IMR-90 (cell line): ENCODE measurements around the gene OR5H6. TPM values are rescaled to one million over a fixed set of nuclear protein-coding genes. Genes with fewer than 3 reads are reported as not detected.

Experiments
- ATAC-seq: fragments of 200-7000 bp; cut with Tn5 transposase; 2 replicates; pipeline ENCODE4 v1.9.1; 2020; ENCODE audit warnings: low read depth, mild to moderate bottlenecking, moderate library complexity
- BruUV-seq: library from RNA; stranded (reverse); fragments of 400-500 nt; replicated peaks from 2 replicates; lab custom pipeline; 2021; lab: Mats Ljungman, UMichigan
- CTCF ChIA-PET: fragments of 300-600 bp; formaldehyde crosslinking; extraction: SDS; loops from one replicate; lab custom pipeline; 2021; ENCODE audit warnings: antibody characterized with exemption; lab: Yijun Ruan, JAX
- POLR2A ChIA-PET: fragments of 300-600 bp; sonication (Branson Sonifier 250); formaldehyde crosslinking; loops from one replicate; lab custom pipeline; 2022; ENCODE audit warnings: antibody characterized with exemption; ENCODE audit not compliant: unreplicated experiment; lab: Charles Lee
- DNase-seq: peaks from one replicate; pipeline ENCODE4 v3.0.0; 2013
- H2AFZ ChIP-seq: replicated peaks from 2 replicates; pipeline ENCODE3; 2013; ENCODE audit warnings: low read length, mild to moderate bottlenecking; ENCODE audit not compliant: poor library complexity
- H2AK5ac ChIP-seq: 2 replicates; pipeline ENCODE4 v1.6.1; 2013; ENCODE audit warnings: low read depth, low read length, inconsistent platforms
- H2AK9ac ChIP-seq: replicated peaks from 2 replicates; pipeline ENCODE3; 2013; ENCODE audit warnings: mild to moderate bottlenecking, low read depth, low read length, moderate library complexity; ENCODE audit not compliant: poor library complexity
- H2BK120ac ChIP-seq: 2 replicates; pipeline ENCODE4 v1.6.1; 2013; ENCODE audit warnings: low read depth, low read length, inconsistent platforms
- H2BK15ac ChIP-seq: 3 replicates; pipeline ENCODE4 v1.6.1; 2013; ENCODE audit warnings: low read depth, low read length, inconsistent platforms
- H2BK20ac ChIP-seq: 2 replicates; pipeline ENCODE4 v1.6.1; 2013; ENCODE audit warnings: low read depth, mild to moderate bottlenecking, inconsistent platforms, low read length, moderate library complexity
- H2BK5ac ChIP-seq: 2 replicates; pipeline ENCODE4 v1.6.1; 2013; ENCODE audit warnings: mild to moderate bottlenecking, low read depth, low read length, inconsistent platforms; ENCODE audit not compliant: poor library complexity, severe bottlenecking
- H3K14ac ChIP-seq: replicated peaks from 2 replicates; pipeline ENCODE4 v1.6.1; 2013; ENCODE audit warnings: low read depth, low read length, inconsistent platforms
- H3K18ac ChIP-seq: 2 replicates; pipeline ENCODE4 v1.6.1; 2013; ENCODE audit warnings: low read depth, low read length, control low read depth
- H3K23ac ChIP-seq: 2 replicates; pipeline ENCODE4 v1.6.1; 2013; ENCODE audit warnings: low read depth, low read length, inconsistent platforms
- H3K27ac ChIP-seq: 2 replicates; pipeline ENCODE4 v1.5.1; 2013; ENCODE audit warnings: mild to moderate bottlenecking, control low read depth, low read length; ENCODE audit not compliant: insufficient read depth
- H3K27me3 ChIP-seq: 2 replicates; pipeline ENCODE4 v1.6.1; 2013; ENCODE audit warnings: low read length; ENCODE audit not compliant: control insufficient read depth, insufficient read depth
- H3K36me3 ChIP-seq: 2 replicates; pipeline ENCODE4 v1.6.1; 2013; ENCODE audit warnings: low read length, mixed read lengths; ENCODE audit not compliant: control insufficient read depth, insufficient read depth
- H3K4ac ChIP-seq: 2 replicates; pipeline ENCODE4 v1.6.1; 2013; ENCODE audit warnings: low read depth, low read length, inconsistent platforms
- H3K4me1 ChIP-seq: 2 replicates; pipeline ENCODE4 v1.6.1; 2013; ENCODE audit warnings: low read length, mixed read lengths; ENCODE audit not compliant: control insufficient read depth, insufficient read depth
- H3K4me2 ChIP-seq: 2 replicates; pipeline ENCODE4 v1.6.1; 2013; ENCODE audit warnings: low read depth, mild to moderate bottlenecking, control low read depth, low read length, moderate library complexity
- H3K4me3 ChIP-seq: 2 replicates; pipeline ENCODE4 v1.5.1; 2013; ENCODE audit warnings: low read depth, mild to moderate bottlenecking, control low read depth, low read length, moderate library complexity; ENCODE audit not compliant: insufficient read depth
- H3K56ac ChIP-seq: 2 replicates; pipeline ENCODE4 v1.6.1; 2013; ENCODE audit warnings: low read length, inconsistent platforms; ENCODE audit not compliant: insufficient read depth; ENCODE audit errors: extremely low read depth
- H3K79me1 ChIP-seq, 2 experiments: 2 replicates each; pipeline ENCODE4 v1.6.1; 2013; ENCODE audit warnings: low read length in 2 of 2, inconsistent platforms in 1 of 2, low read depth in 1 of 2
- H3K9ac ChIP-seq: 2 replicates; pipeline ENCODE4 v1.6.1; 2013; ENCODE audit warnings: low read depth, low read length, control low read depth
- H3K9me1 ChIP-seq: 2 replicates; pipeline ENCODE4 v1.6.1; 2013; ENCODE audit warnings: low read length, inconsistent platforms; ENCODE audit not compliant: insufficient read depth
- H3K9me3 ChIP-seq: 2 replicates; pipeline ENCODE4 v1.6.1; 2013; ENCODE audit warnings: low read length; ENCODE audit not compliant: control insufficient read depth, insufficient read depth
- H4K20me1 ChIP-seq: 2 replicates; pipeline ENCODE4 v1.6.1; 2013; ENCODE audit warnings: low read length, inconsistent platforms; ENCODE audit not compliant: insufficient read depth
- H4K5ac ChIP-seq: 2 replicates; pipeline ENCODE4 v1.6.1; 2013; ENCODE audit warnings: mild to moderate bottlenecking, low read depth, low read length, control low read depth
- H4K8ac ChIP-seq, 2 experiments: 2 replicates each; pipeline ENCODE4 v1.6.1; 2013; ENCODE audit warnings: low read depth in 2 of 2, low read length in 2 of 2, control low read depth in 1 of 2, inconsistent platforms in 1 of 2
- H4K91ac ChIP-seq: 2 replicates; pipeline ENCODE4 v1.6.1; 2013; ENCODE audit warnings: low read depth, low read length, inconsistent platforms; ENCODE audit not compliant: insufficient read depth
- MAFK ChIP-seq: IDR thresholded peaks from 2 replicates; pipeline ENCODE4 v1.6.1; 2012; ENCODE audit warnings: low read depth, low read length, improper control_type of control experiment
- MAZ ChIP-seq: IDR thresholded peaks from 2 replicates; pipeline ENCODE4 v1.6.1; 2012; ENCODE audit warnings: low read depth, mild to moderate bottlenecking, low read length, improper control_type of control experiment, moderate library complexity, borderline replicate concordance
- MXI1 ChIP-seq: IDR thresholded peaks from 2 replicates; pipeline ENCODE4 v1.6.1; 2012; ENCODE audit warnings: low read depth, mild to moderate bottlenecking, low read length, moderate library complexity, borderline replicate concordance
- POLR2A ChIP-seq: IDR thresholded peaks from 2 replicates; pipeline ENCODE4 v1.6.1; 2012; ENCODE audit warnings: mild to moderate bottlenecking, low read depth, low read length
- RAD21 ChIP-seq: IDR thresholded peaks from 2 replicates; pipeline ENCODE4 v1.6.1; 2012; ENCODE audit warnings: low read length, improper control_type of control experiment
- RCOR1 ChIP-seq: IDR thresholded peaks from 2 replicates; pipeline ENCODE4 v1.6.1; 2012; ENCODE audit warnings: mild to moderate bottlenecking, low read length, improper control_type of control experiment; ENCODE audit not compliant: insufficient replicate concordance
- RFX5 ChIP-seq: IDR thresholded peaks from 2 replicates; pipeline ENCODE4 v1.8.0; 2012; ENCODE audit warnings: low read depth, mild to moderate bottlenecking, low read length, moderate library complexity
- SMC3 ChIP-seq: fragments of 150-350 bp; IDR thresholded peaks from 2 replicates; pipeline ENCODE4 v1.6.1; 2016; ENCODE audit warnings: low read depth, mild to moderate bottlenecking, antibody characterized with exemption, low read length, moderate library complexity
- dilution Hi-C: fragments of 300-500 bp; cut with HindIII; formaldehyde crosslinking; loops from one replicate; pipeline ENCODE4 v1.14.3; 2018; ENCODE audit warnings: low sequenced_read_pairs; ENCODE audit not compliant: unreplicated experiment
- in situ Hi-C: fragments of 300-500 bp; cut with MboI; formaldehyde crosslinking; loops from 3 replicates; pipeline ENCODE4 v1.14.3; 2019; ENCODE audit warnings: low sequenced_read_pairs, inconsistent platforms, mixed read lengths
- intact Hi-C: fragments of 100-400 bp; cut with micrococcal nuclease; formaldehyde crosslinking; loops from 2 replicates; pipeline ENCODE4 v1.10.0; 2022
- polyA plus RNA-seq, 3 experiments: library from polyadenylated mRNA; depleted of rRNA; stranded (reverse); fragments of >200 nt; gene quantifications; 2 replicates each; pipeline ENCODE4 v1.2.3, GENCODE V29; 2012; ENCODE audit warnings: low replicate concordance in 1 of 3
- total RNA-seq: library from RNA; depleted of rRNA; stranded (reverse); fragments of >200 nt; gene quantifications from 2 replicates; pipeline ENCODE4 v1.2.3, GENCODE V29; 2012
- TF ChIP-seq, protein P1 (sequence below): fragments of 150-350 bp; IDR thresholded peaks from 2 replicates; pipeline ENCODE4 v1.6.1; 2017; ENCODE audit warnings: mild to moderate bottlenecking, antibody characterized with exemption, low read length, low read depth
- TF ChIP-seq, protein P2 (sequence below): fragments of 150-350 bp; IDR thresholded peaks from 2 replicates; pipeline ENCODE4 v1.6.1; 2016; ENCODE audit warnings: low read depth, mild to moderate bottlenecking, low read length, moderate library complexity, borderline replicate concordance

OR5H6 gene
- total and polyA plus RNA-seq, 2 of the 4 experiments (the other 2 are of a cell fraction), result not detected

DNA sequence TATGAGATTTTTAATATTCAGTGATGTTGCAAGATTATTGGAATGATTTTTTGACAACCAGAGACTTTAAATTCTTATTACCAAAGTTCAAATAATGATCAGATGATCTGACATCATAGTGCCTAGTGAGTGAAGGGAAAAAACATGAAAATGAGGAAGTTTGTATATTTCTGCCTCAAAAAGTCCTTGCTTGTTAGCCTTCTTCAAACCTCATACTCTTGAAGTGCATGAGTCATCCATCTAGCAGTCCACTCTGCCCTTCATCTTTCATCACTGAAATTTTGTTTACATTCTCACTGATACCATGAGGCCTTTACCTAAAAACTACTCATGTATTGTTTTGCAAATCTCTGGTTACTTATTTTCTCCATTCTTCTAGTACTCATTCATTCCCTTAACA lies 23.9 kb upstream of the OR5H6 start:
- no peaks in the 10 kb centered on the region for H3K36me3 ChIP-seq
- H4K5ac ChIP-seq, result no peak overlapping the region
- H2AK9ac ChIP-seq, result no peak overlapping the region
- no peaks in the 10 kb centered on the region for H3K27me3 ChIP-seq
- no peaks in the 10 kb centered on the region for H3K9me3 ChIP-seq
- no peak overlapping the region for H2BK120ac ChIP-seq
- no peak overlapping the region for H3K23ac ChIP-seq
- H3K56ac ChIP-seq, result no peak overlapping the region
- in situ Hi-C loops (no loop called here), dilution Hi-C loops (no loop called here), intact Hi-C loops (no loop called here)
- H4K20me1 ChIP-seq, result no peaks in the 10 kb centered on the region
- no peak overlapping the region for H3K18ac ChIP-seq
- H2AFZ ChIP-seq, result no peak overlapping the region
- H3K79me1 ChIP-seq, result no peaks in the 10 kb centered on the region
- no peak overlapping the region for H3K14ac ChIP-seq
- no peak for DNase-seq
- H3K9ac ChIP-seq, result no peak overlapping the region
- no peak overlapping the region for H3K4me3 ChIP-seq
- ATAC-seq, result no peak
- H3K4ac ChIP-seq, result no peak overlapping the region
- H3K4me1 ChIP-seq, result no peaks in the 10 kb centered on the region
- H3K9me1 ChIP-seq, result no peaks in the 10 kb centered on the region
- no peak overlapping the region for H2BK15ac ChIP-seq
- TF ChIP-seq, protein P1, sequence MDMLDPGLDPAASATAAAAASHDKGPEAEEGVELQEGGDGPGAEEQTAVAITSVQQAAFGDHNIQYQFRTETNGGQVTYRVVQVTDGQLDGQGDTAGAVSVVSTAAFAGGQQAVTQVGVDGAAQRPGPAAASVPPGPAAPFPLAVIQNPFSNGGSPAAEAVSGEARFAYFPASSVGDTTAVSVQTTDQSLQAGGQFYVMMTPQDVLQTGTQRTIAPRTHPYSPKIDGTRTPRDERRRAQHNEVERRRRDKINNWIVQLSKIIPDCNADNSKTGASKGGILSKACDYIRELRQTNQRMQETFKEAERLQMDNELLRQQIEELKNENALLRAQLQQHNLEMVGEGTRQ, result no peak
- no peak for TF ChIP-seq RCOR1
- no peak for TF ChIP-seq MXI1
- no peak for TF ChIP-seq MAFK
- no peak for TF ChIP-seq POLR2A
- TF ChIP-seq, protein P2, sequence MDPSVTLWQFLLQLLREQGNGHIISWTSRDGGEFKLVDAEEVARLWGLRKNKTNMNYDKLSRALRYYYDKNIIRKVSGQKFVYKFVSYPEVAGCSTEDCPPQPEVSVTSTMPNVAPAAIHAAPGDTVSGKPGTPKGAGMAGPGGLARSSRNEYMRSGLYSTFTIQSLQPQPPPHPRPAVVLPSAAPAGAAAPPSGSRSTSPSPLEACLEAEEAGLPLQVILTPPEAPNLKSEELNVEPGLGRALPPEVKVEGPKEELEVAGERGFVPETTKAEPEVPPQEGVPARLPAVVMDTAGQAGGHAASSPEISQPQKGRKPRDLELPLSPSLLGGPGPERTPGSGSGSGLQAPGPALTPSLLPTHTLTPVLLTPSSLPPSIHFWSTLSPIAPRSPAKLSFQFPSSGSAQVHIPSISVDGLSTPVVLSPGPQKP, result no peak
- TF ChIP-seq RFX5, result no peak
- TF ChIP-seq SMC3, result no peak
- no peak for TF ChIP-seq RAD21
- no peak for TF ChIP-seq MAZ
- H3K4me2 ChIP-seq, result no peak overlapping the region
- H3K27ac ChIP-seq, result no peak overlapping the region
- no peak overlapping the region for H2BK5ac ChIP-seq
- no peak overlapping the region for H2AK5ac ChIP-seq
- H4K8ac ChIP-seq, result no peak overlapping the region
- no peak overlapping the region for H2BK20ac ChIP-seq
- H4K91ac ChIP-seq, result no peak overlapping the region
- ChIA-PET CTCF (no interaction called here), POLR2A (no interaction called here)
- no TSS peak for BruUV-seq
